Endodermal cell (in vitro differentiated cells): ENCODE measurements around the gene CRYL1. TPM values are rescaled to one million over a fixed set of nuclear protein-coding genes. Genes with fewer than 3 reads are reported as not detected.
A peak's percentile ranks its signal among the peaks of the same experiment; 100 is the strongest.

Experiments
- DNase-seq: peaks from one replicate; pipeline ENCODE4 v3.0.0-alpha.2; 2017
- H3K27ac ChIP-seq: 2 replicates; pipeline ENCODE4 v1.5.1; 2013; ENCODE audit warnings: mild to moderate bottlenecking, low read depth, low read length, moderate library complexity
- H3K27me3 ChIP-seq: 2 replicates; pipeline ENCODE4 v1.6.1; 2013; ENCODE audit warnings: mild to moderate bottlenecking, low read length, moderate library complexity; ENCODE audit not compliant: insufficient read depth, control insufficient read depth, poor library complexity, severe bottlenecking
- H3K36me3 ChIP-seq: 2 replicates; pipeline ENCODE4 v1.7.0; 2013; ENCODE audit warnings: mild to moderate bottlenecking, low read length, moderate library complexity; ENCODE audit not compliant: control insufficient read depth, insufficient read depth
- H3K4me1 ChIP-seq: one replicate; pipeline ENCODE4 v1.7.0; 2013; ENCODE audit warnings: low read length; ENCODE audit not compliant: control insufficient read depth, insufficient read depth
- H3K4me3 ChIP-seq: 2 replicates; pipeline ENCODE4 v1.5.1; 2013; ENCODE audit warnings: mild to moderate bottlenecking, low read length, moderate library complexity
- H3K9ac ChIP-seq: 2 replicates; pipeline ENCODE4 v1.6.1; 2013; ENCODE audit warnings: mild to moderate bottlenecking, low read length, moderate library complexity; ENCODE audit not compliant: poor library complexity, severe bottlenecking; ENCODE audit errors: extremely low read depth
- H3K9me3 ChIP-seq: 2 replicates; pipeline ENCODE4 v1.6.1; 2013; ENCODE audit warnings: mild to moderate bottlenecking, low read length, moderate library complexity; ENCODE audit not compliant: control insufficient read depth
- H3K27ac Mint-ChIP-seq: 2 replicates; pipeline ENCODE4 v1.8.0; 2020; ENCODE audit warnings: mixed read lengths
- H3K27me3 Mint-ChIP-seq: 2 replicates; pipeline ENCODE4 v1.8.0; 2021; ENCODE audit warnings: mild to moderate bottlenecking, mixed read lengths; ENCODE audit not compliant: insufficient read depth
- H3K36me3 Mint-ChIP-seq: 2 replicates; pipeline ENCODE4 v1.8.0; 2020; ENCODE audit warnings: low read depth, mixed read lengths
- H3K4me1 Mint-ChIP-seq: 2 replicates; pipeline ENCODE4 v1.8.0; 2020; ENCODE audit warnings: mixed read lengths
- H3K4me3 Mint-ChIP-seq: 2 replicates; pipeline ENCODE4 v1.8.0; 2020; ENCODE audit warnings: mild to moderate bottlenecking, moderate library complexity, mixed read lengths
- H3K9me3 Mint-ChIP-seq: 2 replicates; pipeline ENCODE4 v1.8.0; 2020; ENCODE audit warnings: mild to moderate bottlenecking, mixed read lengths
- CTCF ChIP-seq: fragments of 200-600 bp; sonication (generic); conservative IDR thresholded peaks from 2 replicates; pipeline ENCODE4 v1.5.0; 2021; ENCODE audit warnings: antibody characterized with exemption, mild to moderate bottlenecking
- WGBS, 2 experiments: methylation state at CpG; one replicate each; pipeline versions ENCODE4 v1.1.5 to v1.1.7; 2013; ENCODE audit warnings: missing lambda C conversion rate in 2 of 2, mixed read lengths in 1 of 2; ENCODE audit not compliant: insufficient coverage in 1 of 2, insufficient read length in 1 of 2; 5-methylcytosine and 5-hydroxymethylcytosine counted together
- total RNA-seq, 2 donors: library from RNA; stranded (reverse); fragmentation: NEBNext Ultra II Directional in 1 of 2; extraction: Animal tissue kit (Norgen Biotek cat#: 25700) in 1 of 2; gene quantifications; 2 replicates in 1 of 2; 3 replicates in 1 of 2; pipeline ENCODE4 v1.2.1, GENCODE V29; 2021

Gene CRYL1
- total RNA-seq, 2 donors from 2014 or later = 1.7 to 4.1 TPM

GRCh38 chr13:20395061-20395916, 130.4 kb downstream of the CRYL1 start:
- Histone ChIP-seq H3K27me3 (no peaks in the 10 kb centered on the region), H3K9me3 (peaks cover 6% of the 10 kb centered on the region), H3K36me3 (no peaks in the 10 kb centered on the region), H3K4me1 (no peaks in the 10 kb centered on the region), H3K4me3 (no peak overlapping the region), H3K9ac (no peak overlapping the region), H3K27ac (no peak overlapping the region)
- Mint-ChIP-seq H3K4me1 (no peaks in the 10 kb centered on the region), H3K27ac (no peak overlapping the region), H3K9me3 (no peaks in the 10 kb centered on the region), H3K36me3 (no peaks in the 10 kb centered on the region), H3K27me3 (no peaks in the 10 kb centered on the region), H3K4me3 (no peak overlapping the region)
- 91 to 93% methylated on average over 19 to 26 of the region's 26 CpGs for WGBS, 2 experiments
- TF ChIP-seq CTCF = no peak
- DNase-seq = peak; percentile 36

GRCh38 chr13:20394506-20394905, 131.2 kb downstream of the CRYL1 start:
- H3K9me3 ChIP-seq = peaks cover 6% of the 10 kb centered on the region
- Mint-ChIP-seq H3K27ac (no peak overlapping the region), H3K9me3 (no peaks in the 10 kb centered on the region), H3K4me3 (no peak overlapping the region), H3K4me1 (no peaks in the 10 kb centered on the region), H3K36me3 (no peaks in the 10 kb centered on the region), H3K27me3 (no peaks in the 10 kb centered on the region)
- H3K4me3 ChIP-seq = no peak overlapping the region
- 93 to 97% methylated on average over 28 to 30 of the region's 30 CpGs for WGBS, 2 experiments
- H3K9ac ChIP-seq = no peak overlapping the region
- no peaks in the 10 kb centered on the region for H3K27me3 ChIP-seq
- DNase-seq = no peak
- H3K36me3 ChIP-seq = no peaks in the 10 kb centered on the region
- no peak for TF ChIP-seq CTCF
- no peaks in the 10 kb centered on the region for H3K4me1 ChIP-seq
- no peak overlapping the region for H3K27ac ChIP-seq

- no peaks in the 10 kb centered on the region for H3K4me1 Mint-ChIP-seq
Measured at GRCh38 chr13:20394169-20394501, 131.5 kb downstream of the CRYL1 start.

More at GRCh38 chr13:20394169-20394501, 131.5 kb downstream of the CRYL1 start:
- no peaks in the 10 kb centered on the region for H3K36me3 ChIP-seq
- no peak for DNase-seq
- no peak overlapping the region for H3K4me3 ChIP-seq
- Mint-ChIP-seq H3K4me3 (no peak overlapping the region), H3K27ac (no peak overlapping the region), H3K36me3 (no peaks in the 10 kb centered on the region), H3K9me3 (no peaks in the 10 kb centered on the region), H3K27me3 (no peaks in the 10 kb centered on the region)
- no peak overlapping the region for H3K27ac ChIP-seq
- H3K9me3 ChIP-seq = peaks cover 6% of the 10 kb centered on the region
- 81 to 94% methylated on average over 5 to 8 of the region's 8 CpGs for WGBS, 2 experiments
- no peaks in the 10 kb centered on the region for H3K27me3 ChIP-seq
- H3K4me1 ChIP-seq = no peaks in the 10 kb centered on the region
- no peak overlapping the region for H3K9ac ChIP-seq
- TF ChIP-seq CTCF = no peak
